Mucosa of descending colon (tissue), 3 donors: Measurements from ENCODE around the gene FRRS1. TPM values are rescaled to one million over a fixed set of nuclear protein-coding genes. Genes with fewer than 3 reads are reported as not detected.
"Not testable (repeated sequence)": the region's sequence is repeated elsewhere in the genome, so short reads cannot be mapped to it uniquely, and the experiment has no call there.

Source experiments
- ATAC-seq: fragments of 200-7000 bp; cut with Tn5 transposase; one replicate; pipeline ENCODE4 v1.9.1; 2020; ENCODE audit warnings: mild to moderate bottlenecking, moderate library complexity
- DNase-seq, 3 donors: peaks; one replicate each; pipeline ENCODE4 v3.0.0-alpha.2; 2020
- H3K36me3 ChIP-seq: fragments of 200-600 bp; one replicate; pipeline ENCODE4 v1.8.0; 2021; ENCODE audit warnings: low read depth, mild to moderate bottlenecking
- H3K4me1 ChIP-seq: fragments of 200-600 bp; one replicate; pipeline ENCODE4 v1.8.0; 2021; ENCODE audit warnings: low read depth, mild to moderate bottlenecking
- H3K4me3 ChIP-seq: fragments of 200-600 bp; one replicate; pipeline ENCODE4 v1.8.0; 2021; ENCODE audit warnings: mild to moderate bottlenecking
- H3K9me3 ChIP-seq: fragments of 200-600 bp; one replicate; pipeline ENCODE4 v1.8.0; 2021; ENCODE audit warnings: mild to moderate bottlenecking
- intact Hi-C, 2 donors: fragments of 100-400 bp; cut with DNase I in 1 of 2; cut with micrococcal nuclease in 1 of 2; formaldehyde crosslinking; loops; one replicate each; pipeline versions ENCODE4 v1.11.0 to v1.11.1; 2022; cut with DNase I, micrococcal nuclease
- total RNA-seq, 3 donors: library from RNA; stranded (reverse); fragmentation: NEBNext Ultra II Directional in 2 of 3; extraction: Animal tissue kit (Norgen Biotek cat#: 25700) in 2 of 3; gene quantifications; one replicate each; pipeline versions ENCODE4 v1.2.1 to v1.2.4, GENCODE V29; 2021 to 2023
- TF ChIP-seq, protein P1 (sequence below): fragments of 200-600 bp; IDR thresholded peaks from one replicate; pipeline ENCODE4 v1.8.0; 2022; ENCODE audit warnings: antibody characterized with exemption, mild to moderate bottlenecking
- donor health status: DM: no; HTN: no; CAD: no; lungs with moderate emphysema.
- donor health status: DM: no; HTN: no; CAD: no.
- donor health status: DM: no; HTN: yes; CAD: no.

The FRRS1 gene
- total RNA-seq, 3 donors from 2014 or later = 8.4 to 38.0 (median 17.6) TPM

DNA sequence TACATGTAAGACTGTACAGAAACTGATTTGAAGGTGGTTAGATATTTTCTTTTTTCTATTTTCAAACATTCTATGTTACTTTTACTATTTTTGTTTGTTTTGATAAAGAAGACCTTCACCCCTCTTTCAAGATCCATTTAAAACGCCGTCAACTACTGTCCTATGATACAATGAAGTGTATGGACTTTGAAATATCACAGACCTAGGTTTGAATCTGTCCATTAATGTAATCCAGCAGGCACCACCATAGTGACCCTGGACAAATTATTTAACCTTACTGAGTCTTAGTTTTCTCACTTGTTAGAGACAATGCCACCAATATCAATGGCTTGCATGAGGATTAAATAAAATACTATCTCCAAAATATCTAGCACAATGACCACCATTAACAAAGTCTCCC, 2.0 kb downstream of the FRRS1 start:
- DNase-seq (no peak), ATAC-seq (no peak)
- no peak overlapping the region for H3K4me3 ChIP-seq
- intact Hi-C loops = no loop called here
- no peaks in the 10 kb centered on the region for H3K4me1 ChIP-seq
- H3K36me3 ChIP-seq = no peaks in the 10 kb centered on the region
- H3K9me3 ChIP-seq = no peaks in the 10 kb centered on the region
- TF ChIP-seq, protein P1, sequence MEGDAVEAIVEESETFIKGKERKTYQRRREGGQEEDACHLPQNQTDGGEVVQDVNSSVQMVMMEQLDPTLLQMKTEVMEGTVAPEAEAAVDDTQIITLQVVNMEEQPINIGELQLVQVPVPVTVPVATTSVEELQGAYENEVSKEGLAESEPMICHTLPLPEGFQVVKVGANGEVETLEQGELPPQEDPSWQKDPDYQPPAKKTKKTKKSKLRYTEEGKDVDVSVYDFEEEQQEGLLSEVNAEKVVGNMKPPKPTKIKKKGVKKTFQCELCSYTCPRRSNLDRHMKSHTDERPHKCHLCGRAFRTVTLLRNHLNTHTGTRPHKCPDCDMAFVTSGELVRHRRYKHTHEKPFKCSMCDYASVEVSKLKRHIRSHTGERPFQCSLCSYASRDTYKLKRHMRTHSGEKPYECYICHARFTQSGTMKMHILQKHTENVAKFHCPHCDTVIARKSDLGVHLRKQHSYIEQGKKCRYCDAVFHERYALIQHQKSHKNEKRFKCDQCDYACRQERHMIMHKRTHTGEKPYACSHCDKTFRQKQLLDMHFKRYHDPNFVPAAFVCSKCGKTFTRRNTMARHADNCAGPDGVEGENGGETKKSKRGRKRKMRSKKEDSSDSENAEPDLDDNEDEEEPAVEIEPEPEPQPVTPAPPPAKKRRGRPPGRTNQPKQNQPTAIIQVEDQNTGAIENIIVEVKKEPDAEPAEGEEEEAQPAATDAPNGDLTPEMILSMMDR = no peak

DNA sequence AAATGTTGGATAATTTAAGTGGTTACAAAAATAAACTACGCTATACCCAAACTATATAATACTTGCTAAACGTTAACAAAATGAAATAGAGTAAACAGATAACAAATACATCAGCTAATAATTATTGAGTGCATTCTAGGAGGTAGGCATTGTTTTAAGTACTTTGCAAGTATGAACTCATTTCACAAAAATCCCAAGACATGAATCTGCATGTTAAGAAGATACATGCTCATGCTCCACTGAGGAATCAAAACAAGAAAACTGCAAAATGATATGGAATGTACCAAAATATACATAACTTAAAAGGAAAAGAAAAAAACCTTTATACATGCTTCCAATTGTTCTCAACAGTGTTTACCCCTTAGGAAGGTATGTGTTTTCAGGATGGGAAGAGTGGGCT, 2.5 kb downstream of the FRRS1 start:
- TF ChIP-seq, protein P1 = no peak
- ATAC-seq (no peak), DNase-seq (no peak)
- intact Hi-C loops = no loop called here
- no peak overlapping the region for H3K4me3 ChIP-seq
- H3K36me3 ChIP-seq = no peaks in the 10 kb centered on the region
- no peaks in the 10 kb centered on the region for H3K4me1 ChIP-seq
- H3K9me3 ChIP-seq = no peaks in the 10 kb centered on the region

DNA sequence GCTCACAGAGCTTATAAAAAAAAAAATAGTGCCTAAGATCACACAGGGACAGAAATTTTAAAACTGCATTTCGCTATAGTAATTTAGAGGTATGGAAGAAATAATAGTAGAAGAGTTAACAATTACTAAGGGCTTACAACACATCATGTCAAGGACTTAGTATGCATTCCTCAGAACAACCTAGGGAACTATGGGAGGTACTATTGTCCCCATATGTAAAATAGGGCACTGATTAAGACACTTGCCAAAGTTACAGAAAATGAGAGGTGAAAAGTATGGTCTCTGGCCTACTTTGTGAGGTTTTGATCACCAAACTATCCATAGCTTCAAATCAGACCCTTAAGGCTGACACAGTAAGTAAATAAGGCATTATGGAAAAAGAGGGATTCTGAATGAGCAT, 4.7 kb downstream of the FRRS1 start:
- H3K36me3 ChIP-seq = no peaks in the 10 kb centered on the region
- H3K4me3 ChIP-seq = no peak overlapping the region
- no peak for DNase-seq
- TF ChIP-seq, protein P1 = no peak
- no peaks in the 10 kb centered on the region for H3K9me3 ChIP-seq
- no peaks in the 10 kb centered on the region for H3K4me1 ChIP-seq
- no peak for ATAC-seq
- intact Hi-C loops = no loop called here

DNA sequence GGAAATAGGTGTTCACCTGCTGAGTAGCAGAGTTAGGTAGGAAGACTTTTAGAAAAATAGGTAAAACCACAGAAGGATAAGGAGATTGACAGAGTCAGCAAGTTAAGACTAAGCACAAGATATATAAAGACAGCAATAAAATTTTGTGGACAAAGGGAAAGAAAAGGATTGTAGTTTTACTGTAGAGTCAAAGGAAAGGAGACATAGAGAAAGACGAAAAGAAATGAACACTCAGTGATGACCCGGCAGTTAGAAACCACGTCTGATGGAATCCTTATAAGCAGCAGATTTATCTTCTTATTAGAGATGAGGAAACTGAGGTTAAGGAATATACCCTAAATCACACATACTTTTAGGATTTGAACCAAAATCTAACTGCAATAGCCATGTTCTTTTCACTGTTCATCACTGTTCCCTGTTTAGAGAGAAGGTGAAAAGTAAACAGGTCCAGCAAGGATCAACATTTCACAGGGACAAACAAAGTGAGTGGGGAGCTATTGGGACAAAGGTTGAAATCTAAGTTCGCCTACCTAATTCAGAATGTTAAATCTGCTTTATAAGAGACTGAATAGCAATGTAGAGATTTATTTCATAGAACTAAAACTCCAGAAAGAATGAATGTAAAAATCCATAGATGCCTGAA, 6.8 kb downstream of the FRRS1 start:
- DNase-seq = no peak
- Histone ChIP-seq H3K36me3 (no peaks in the 10 kb centered on the region), H3K4me3 (no peak overlapping the region), H3K9me3 (no peaks in the 10 kb centered on the region), H3K4me1 (no peaks in the 10 kb centered on the region)
- intact Hi-C loops = no loop called here
- TF ChIP-seq, protein P1 = no peak
- ATAC-seq = no peak

DNA sequence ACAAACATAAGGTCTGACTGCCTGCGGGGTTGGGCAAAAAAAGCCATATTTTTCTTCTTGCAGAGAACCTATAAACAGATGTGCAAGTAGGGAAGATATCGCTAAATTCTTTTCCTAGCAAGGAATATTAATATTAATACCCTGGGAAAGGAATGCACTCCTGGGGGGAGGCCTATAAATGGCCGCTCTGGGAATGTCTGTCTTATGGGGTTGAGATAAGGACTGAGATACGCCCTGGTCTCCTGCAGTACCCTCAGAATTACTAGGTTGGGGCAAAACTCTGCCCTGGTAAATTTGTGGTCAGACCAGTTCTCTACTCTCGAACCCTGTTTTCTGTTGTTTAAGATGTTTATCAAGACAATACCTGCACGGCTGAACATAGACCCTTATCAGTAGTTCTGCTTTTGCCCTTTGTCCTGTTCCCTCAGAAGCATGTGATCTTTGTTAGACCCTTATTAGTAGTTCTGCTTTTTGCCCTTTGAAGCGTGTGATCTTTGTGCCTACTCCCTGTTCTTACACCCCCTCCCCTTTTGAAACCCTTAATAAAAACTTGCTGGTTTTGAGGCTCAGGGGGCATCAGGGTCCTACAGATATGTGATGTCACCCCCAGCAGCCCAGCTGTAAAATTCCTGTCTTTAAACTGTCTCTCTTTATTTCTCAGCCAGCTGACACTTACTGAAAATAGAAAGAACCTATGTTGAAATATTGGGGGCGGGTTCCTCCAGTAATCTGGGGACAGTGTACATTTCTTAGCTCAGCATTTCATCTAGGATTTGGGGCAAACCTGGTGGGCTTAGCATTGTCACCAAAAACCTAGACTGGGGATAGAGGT, 7.5 kb downstream of the FRRS1 start:
- intact Hi-C loops, DNase-seq, H3K36me3 ChIP-seq, H3K9me3 ChIP-seq, ATAC-seq, H3K4me1 ChIP-seq, H3K4me3 ChIP-seq: not testable (repeated sequence)

DNA sequence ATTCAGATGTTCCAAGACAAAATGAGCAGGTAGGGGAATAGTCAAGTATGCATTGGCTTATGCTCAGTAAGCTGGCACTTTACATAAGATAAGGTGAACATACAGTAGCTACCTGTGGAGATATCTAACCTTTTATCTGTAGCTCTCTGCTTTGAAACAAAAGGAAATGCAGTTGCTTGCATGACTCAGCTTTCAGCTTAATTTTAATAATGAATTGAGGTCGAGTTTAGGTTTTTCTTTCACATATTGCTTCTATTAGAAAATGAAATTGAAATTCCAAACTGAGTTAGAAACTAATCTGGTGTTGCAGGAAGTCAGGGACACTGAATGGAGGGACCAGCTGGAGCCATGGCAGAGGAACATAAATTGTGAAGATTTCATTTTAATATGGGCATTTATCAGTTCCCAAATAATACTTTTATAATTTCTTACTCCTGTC, 8.3 kb downstream of the FRRS1 start:
- H3K9me3 ChIP-seq = no peaks in the 10 kb centered on the region
- H3K4me1 ChIP-seq = no peaks in the 10 kb centered on the region
- no peaks in the 10 kb centered on the region for H3K36me3 ChIP-seq
- ATAC-seq (peak; percentile 55), DNase-seq (no peak)
- intact Hi-C loops = no loop called here
- no peak overlapping the region for H3K4me3 ChIP-seq
- TF ChIP-seq, protein P1 = no peak
